Endothelial cell of umbilical vein (primary cell): Measurements from ENCODE around the gene MAPK9. TPM values are rescaled to one million over a fixed set of nuclear protein-coding genes. Genes with fewer than 3 reads are reported as not detected.

ENCODE experiments used
- BruUV-seq: library from RNA; stranded (reverse); fragments of 400-500 nt; replicated peaks from 2 replicates; lab custom pipeline; 2021; lab: Mats Ljungman, UMichigan
- CTCF ChIA-PET: fragments of 300-600, 350-600 bp; sonication (Branson Sonifier 250); formaldehyde crosslinking; loops from one replicate; lab custom pipeline; 2021; ENCODE audit warnings: antibody characterized with exemption, inconsistent platforms; lab: Charles Lee
- POLR2A ChIA-PET: fragments of 300-600, 350-600 bp; sonication (Branson Sonifier 250); formaldehyde crosslinking; loops from one replicate; lab custom pipeline; 2021; ENCODE audit warnings: antibody characterized with exemption, inconsistent platforms; lab: Charles Lee
- DNase-seq: peaks from one replicate; pipeline ENCODE4 v3.0.0-alpha.2; 2011; ENCODE audit warnings: low read depth, low spot score
- FAIRE-seq: peaks from 2 replicates; lab custom pipeline; 2011; peaks lifted over from hg19 to GRCh38; lab: Jason Lieb, UNC
- H2AFZ ChIP-seq: 2 replicates; pipeline ENCODE4 v1.6.0; 2012; ENCODE audit warnings: low read depth, low read length, control low read depth, inconsistent platforms
- H3K27ac ChIP-seq: 2 replicates; pipeline ENCODE4 v1.5.1; 2011; ENCODE audit warnings: low read depth, mild to moderate bottlenecking, control low read depth, low read length, moderate library complexity; ENCODE audit not compliant: insufficient read depth
- H3K27me3 ChIP-seq, 2 experiments: 2 replicates each; pipeline versions ENCODE4 v1.6.0 to v1.6.1; 2011; ENCODE audit warnings: low read length in 2 of 2, mixed read lengths in 1 of 2; ENCODE audit not compliant: control insufficient read depth in 2 of 2, insufficient read depth in 2 of 2
- H3K36me3 ChIP-seq, 2 experiments: 2 replicates in 1 of 2; 3 replicates in 1 of 2; pipeline ENCODE4 v1.5.1; 2011; ENCODE audit warnings: low read length in 2 of 2, mild to moderate bottlenecking in 1 of 2, moderate library complexity in 1 of 2; ENCODE audit not compliant: control insufficient read depth in 2 of 2, insufficient read depth in 2 of 2; ENCODE audit errors: extremely low read depth in 1 of 2
- H3K4me1 ChIP-seq: 3 replicates; pipeline ENCODE4 v1.5.1; 2011; ENCODE audit warnings: mild to moderate bottlenecking, low read length; ENCODE audit not compliant: control insufficient read depth, insufficient read depth; ENCODE audit errors: extremely low read depth
- H3K4me2 ChIP-seq: 2 replicates; pipeline ENCODE4 v1.6.1; 2011; ENCODE audit warnings: low read length, control low read depth, mixed read lengths; ENCODE audit not compliant: insufficient read depth
- H3K4me3 ChIP-seq, 3 experiments: fragments of 200-600 bp in 1 of 3; sonication (generic), shearing (Covaris generic) in 1 of 3; replicated peaks in 1 of 3; 2 replicates each; pipeline ENCODE4 v1.5.1; 2011 to 2016; ENCODE audit warnings: control low read depth in 3 of 3, low read length in 3 of 3, mild to moderate bottlenecking in 2 of 3, inconsistent platforms in 1 of 3, low read depth in 1 of 3, moderate library complexity in 1 of 3; ENCODE audit not compliant: insufficient read depth in 1 of 3
- H3K79me2 ChIP-seq: 2 replicates; pipeline ENCODE4 v1.6.0; 2012; ENCODE audit warnings: low read length, inconsistent platforms; ENCODE audit not compliant: control insufficient read depth, insufficient read depth
- H3K9ac ChIP-seq: replicated peaks from 2 replicates; pipeline ENCODE3; 2011; ENCODE audit warnings: low read length, control low read depth; ENCODE audit not compliant: insufficient read depth; ENCODE audit errors: extremely low read depth
- H3K9me1 ChIP-seq: replicated peaks from 3 replicates; pipeline ENCODE4 v1.6.0; 2011; ENCODE audit warnings: mild to moderate bottlenecking, low read length; ENCODE audit not compliant: control insufficient read depth, insufficient read depth; ENCODE audit errors: extremely low read depth
- H3K9me3 ChIP-seq: replicated peaks from 2 replicates; pipeline ENCODE4 v1.5.1; 2012; ENCODE audit warnings: low read length, inconsistent platforms; ENCODE audit not compliant: control insufficient read depth, insufficient read depth
- H4K20me1 ChIP-seq: replicated peaks from 2 replicates; pipeline ENCODE3; 2011; ENCODE audit warnings: mild to moderate bottlenecking, low read length; ENCODE audit not compliant: control insufficient read depth, insufficient read depth; ENCODE audit errors: extremely low read depth
- EZH2 ChIP-seq: IDR thresholded peaks from 2 replicates; pipeline ENCODE4 v1.6.1; 2012; ENCODE audit warnings: borderline replicate concordance, low read depth, mild to moderate bottlenecking, moderate library complexity, low read length, inconsistent platforms; ENCODE audit not compliant: severe bottlenecking
- FOS ChIP-seq: IDR thresholded peaks from 2 replicates; pipeline ENCODE4 v1.6.1; 2011; ENCODE audit warnings: mild to moderate bottlenecking, low read length, moderate library complexity, borderline replicate concordance; ENCODE audit not compliant: insufficient read depth
- GATA2 ChIP-seq: IDR thresholded peaks from 2 replicates; pipeline ENCODE4 v1.7.0; 2011; ENCODE audit warnings: low read depth, mild to moderate bottlenecking, moderate library complexity, mixed read lengths, low read length; ENCODE audit not compliant: insufficient read length, insufficient read depth
- JUN ChIP-seq: IDR thresholded peaks from 2 replicates; pipeline ENCODE4 v1.6.1; 2011; ENCODE audit warnings: borderline replicate concordance, low read depth; ENCODE audit not compliant: insufficient read length, insufficient read depth
- MYC ChIP-seq: IDR thresholded peaks from one replicate; pipeline ENCODE4 v1.6.1; 2011; ENCODE audit warnings: mild to moderate bottlenecking, low read depth, low read length
- POLR2A ChIP-seq: IDR thresholded peaks from 2 replicates; pipeline ENCODE4 v1.6.1; 2012; ENCODE audit warnings: low read depth, mild to moderate bottlenecking, control low read depth, low read length
- POLR2AphosphoS5 ChIP-seq: IDR thresholded peaks from 2 replicates; pipeline ENCODE4 v1.6.1; 2012; ENCODE audit warnings: low read depth, mild to moderate bottlenecking, control low read depth, low read length, moderate library complexity; ENCODE audit not compliant: insufficient read depth
- dilution Hi-C: fragments of 300-500 bp; cut with MboI; formaldehyde crosslinking; loops from one replicate; pipeline ENCODE4 v1.15.0; 2019; ENCODE audit warnings: low sequenced_read_pairs; ENCODE audit not compliant: extremely low pct_ligation_motif_present
- intact Hi-C: fragments of 100-400 bp; cut with micrococcal nuclease; formaldehyde crosslinking; loops from one replicate; pipeline ENCODE4 v1.10.0; 2022
- polyA plus RNA-seq, 4 experiments: library from polyadenylated mRNA; depleted of rRNA in 3 of 4; stranded (reverse) in 3 of 4; unstranded in 1 of 4; fragments of >200 nt; gene quantifications; 2 replicates each; pipeline versions ENCODE4 v1.2.1 to v1.2.3, GENCODE V29; 2011 to 2012; ENCODE audit warnings: missing spikeins in 1 of 4
- total RNA-seq: library from RNA; stranded (reverse); gene quantifications from 2 replicates; pipeline ENCODE4 v1.2.3, GENCODE V29; 2021
- TF ChIP-seq, protein P1 (sequence below): IDR thresholded peaks from 2 replicates; pipeline ENCODE4 v1.6.1; 2011; ENCODE audit not compliant: insufficient read depth, insufficient read length
- TF ChIP-seq, protein P2 (sequence below), 2 donors: IDR thresholded peaks; 1 replicate in 1 of 2; 2 replicates in 1 of 2; pipeline ENCODE4 v1.5.1; 2011; ENCODE audit warnings: low read length in 2 of 2, mild to moderate bottlenecking in 2 of 2, moderate library complexity in 2 of 2, control low read depth in 1 of 2, inconsistent platforms in 1 of 2, low read depth in 1 of 2; ENCODE audit not compliant: insufficient read depth in 1 of 2; ENCODE audit errors: extremely low read depth in 1 of 2

Gene MAPK9
- total and polyA plus RNA-seq, 2 donors (not counting 3 experiments of a cell fraction or from before 2014, with no cell fraction given), result 24.6 to 34.8 TPM

DNA sequence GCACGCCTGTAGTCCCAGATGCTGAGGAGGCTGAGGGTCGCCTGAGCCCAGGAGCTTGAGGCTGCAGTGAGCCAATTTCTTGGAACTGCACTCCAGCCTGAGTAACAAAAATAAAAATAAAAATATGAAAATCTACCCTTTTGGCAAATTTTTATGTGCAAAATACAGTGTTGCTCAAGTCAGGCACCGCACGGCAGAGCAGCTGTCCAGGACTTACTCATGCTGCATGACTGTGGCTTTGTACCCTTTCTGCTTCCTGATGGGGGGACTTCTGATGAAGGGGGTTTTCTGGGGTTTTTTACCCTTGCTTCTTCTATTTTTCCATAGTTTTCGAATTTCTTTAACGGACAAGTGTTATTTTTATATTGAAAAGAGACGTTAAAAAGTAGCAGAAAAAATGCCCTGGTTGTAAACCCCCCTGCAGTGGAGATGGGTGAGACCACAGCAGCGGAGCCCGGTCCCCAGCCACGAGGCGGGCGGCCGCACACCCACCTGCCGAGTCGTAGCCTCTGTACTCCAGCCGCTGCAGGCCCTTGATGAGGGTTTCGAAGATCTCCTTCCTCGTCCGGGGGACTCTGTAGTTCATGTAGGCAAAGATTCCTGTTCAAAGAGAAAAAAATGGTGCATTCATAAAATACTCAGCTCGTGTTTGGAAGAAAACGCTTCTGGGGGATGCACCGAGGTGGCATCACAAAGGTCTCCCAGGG is 46.3 kb upstream of the MAPK9 start:
- Histone ChIP-seq H3K4me3 (no peak overlapping the region), H3K27ac (no peak overlapping the region), H3K27me3 (no peaks in the 10 kb centered on the region), H3K9me3 (no peaks in the 10 kb centered on the region), H2AFZ (no peak overlapping the region), H4K20me1 (no peaks in the 10 kb centered on the region), H3K4me1 (peaks cover 4% of the 10 kb centered on the region), H3K79me2 (no peaks in the 10 kb centered on the region), H3K9ac (no peak overlapping the region), H3K9me1 (no peaks in the 10 kb centered on the region), H3K4me2 (no peak overlapping the region), H3K36me3 (no peaks in the 10 kb centered on the region)
- ChIA-PET POLR2A (no interaction called here), CTCF (interaction anchor here (6.0 kb wide), 1 partner anchor 9 kb away, joined by 37 read pairs; no protein-coding TSS in a partner anchor)
- DNase-seq, result no peak
- intact Hi-C loops (no loop called here), dilution Hi-C loops (no loop called here)
- TF ChIP-seq, protein P1, sequence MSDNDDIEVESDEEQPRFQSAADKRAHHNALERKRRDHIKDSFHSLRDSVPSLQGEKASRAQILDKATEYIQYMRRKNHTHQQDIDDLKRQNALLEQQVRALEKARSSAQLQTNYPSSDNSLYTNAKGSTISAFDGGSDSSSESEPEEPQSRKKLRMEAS, result no peak
- TF ChIP-seq MYC (no peak), FOS (no peak), POLR2A (no peak), EZH2 (no peak), JUN (no peak), GATA2 (no peak), POLR2AphosphoS5 (no peak)
- TF ChIP-seq, protein P2, sequence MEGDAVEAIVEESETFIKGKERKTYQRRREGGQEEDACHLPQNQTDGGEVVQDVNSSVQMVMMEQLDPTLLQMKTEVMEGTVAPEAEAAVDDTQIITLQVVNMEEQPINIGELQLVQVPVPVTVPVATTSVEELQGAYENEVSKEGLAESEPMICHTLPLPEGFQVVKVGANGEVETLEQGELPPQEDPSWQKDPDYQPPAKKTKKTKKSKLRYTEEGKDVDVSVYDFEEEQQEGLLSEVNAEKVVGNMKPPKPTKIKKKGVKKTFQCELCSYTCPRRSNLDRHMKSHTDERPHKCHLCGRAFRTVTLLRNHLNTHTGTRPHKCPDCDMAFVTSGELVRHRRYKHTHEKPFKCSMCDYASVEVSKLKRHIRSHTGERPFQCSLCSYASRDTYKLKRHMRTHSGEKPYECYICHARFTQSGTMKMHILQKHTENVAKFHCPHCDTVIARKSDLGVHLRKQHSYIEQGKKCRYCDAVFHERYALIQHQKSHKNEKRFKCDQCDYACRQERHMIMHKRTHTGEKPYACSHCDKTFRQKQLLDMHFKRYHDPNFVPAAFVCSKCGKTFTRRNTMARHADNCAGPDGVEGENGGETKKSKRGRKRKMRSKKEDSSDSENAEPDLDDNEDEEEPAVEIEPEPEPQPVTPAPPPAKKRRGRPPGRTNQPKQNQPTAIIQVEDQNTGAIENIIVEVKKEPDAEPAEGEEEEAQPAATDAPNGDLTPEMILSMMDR (IDR thresholded peaks at IDR 0.05; ENCODE audit: extremely low read depth in 1 of 2, insufficient read depth in 1 of 2, low read depth in 1 of 2, low read length in 2 of 2), result no peak
- no peak for FAIRE-seq
- BruUV-seq, result no TSS peak
